ENCODE measurements around the gene LRRN3.

Gene LRRN3

GRCh38 chr7:111173528-111173927 lies 82.6 kb downstream of the LRRN3 start:
- DNase-seq: no peak

DNA sequence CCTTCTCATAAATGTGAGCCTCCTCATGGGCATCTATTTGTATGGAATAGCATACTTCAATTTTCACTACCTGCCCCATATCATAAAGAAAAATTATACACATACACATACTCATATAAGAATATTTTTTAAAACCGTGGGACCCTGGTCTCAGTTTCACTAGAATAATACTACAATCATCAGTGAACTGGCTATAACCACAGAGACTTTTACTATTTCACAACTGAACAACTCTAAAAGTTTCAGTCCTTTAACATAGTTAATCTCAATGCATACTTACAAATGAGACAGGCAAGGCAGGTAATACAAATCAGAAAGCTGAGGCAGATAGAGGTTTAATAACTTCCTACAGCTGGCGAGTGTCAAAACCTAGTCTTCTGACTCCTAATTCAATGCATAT lies 83.1 kb downstream of the LRRN3 start:
- no peak for DNase-seq

DNA sequence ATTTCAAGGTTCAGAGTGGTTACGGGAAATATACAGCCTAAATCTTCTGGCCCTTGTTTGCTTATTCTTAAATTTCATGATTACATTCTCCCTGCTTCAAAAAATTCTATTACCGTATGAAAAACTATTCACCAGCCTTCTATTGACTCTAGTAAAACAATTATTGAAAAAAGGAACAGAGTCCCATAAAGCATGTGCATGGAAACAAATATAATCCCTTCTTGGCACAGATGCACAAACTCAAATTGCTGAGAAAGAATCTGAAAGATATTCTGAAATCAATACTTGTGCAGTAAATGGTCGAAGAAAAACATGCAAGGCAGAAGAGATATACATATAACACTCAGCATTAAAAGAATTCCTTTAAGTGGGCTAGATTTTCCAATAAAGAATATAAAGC lies 83.6 kb downstream of the LRRN3 start:
- no peak for DNase-seq
